ENCODE data around the gene RAB3IL1. TPM values are rescaled to one million over a fixed set of nuclear protein-coding genes. Genes with fewer than 3 reads are reported as not detected.

Gene RAB3IL1
- total RNA-seq, 4 donors from 2014 or later = 1.1 to 28.1 (median 5.7) TPM

GRCh38 chr11:61898247-61898582, 19.2 kb downstream of the RAB3IL1 start:
- H3K4me3 ChIP-seq = no peak overlapping the region
- no peaks in the 10 kb centered on the region for H3K27me3 ChIP-seq
- no peak for DNase-seq
- no peak for TF ChIP-seq POLR2A (IDR thresholded peaks at IDR 0.05)
- no peak for TF ChIP-seq CTCF (IDR thresholded peaks at IDR 0.05)
- peaks cover 0 to 4% (median 0%) of the 10 kb centered on the region in 3 donors for H3K36me3 ChIP-seq
- H3K27ac ChIP-seq = peak overlapping the region in 1 of 4 donors; percentile 51
- H3K9me3 ChIP-seq = no peaks in the 10 kb centered on the region
- peaks cover 0 to 6% (median 0%) of the 10 kb centered on the region in 4 donors for H3K4me1 ChIP-seq

GRCh38 chr11:61897387-61898246, 19.7 kb downstream of the RAB3IL1 start:
- H3K36me3 ChIP-seq = peaks cover 0 to 4% (median 0%) of the 10 kb centered on the region in 3 donors
- no peak overlapping the region for H3K27ac ChIP-seq
- TF ChIP-seq CTCF (IDR thresholded peaks at IDR 0.05) (peak; percentile 52 to 91 (median 82)), POLR2A (IDR thresholded peaks at IDR 0.05) (no peak)
- H3K9me3 ChIP-seq = no peaks in the 10 kb centered on the region
- peaks cover 0 to 6% (median 0%) of the 10 kb centered on the region in 4 donors for H3K4me1 ChIP-seq
- no peaks in the 10 kb centered on the region for H3K27me3 ChIP-seq
- peak; percentile 66 to 88 (median 83) for DNase-seq
- H3K4me3 ChIP-seq = no peak overlapping the region

GRCh38 chr11:61896665-61897386, 20.5 kb downstream of the RAB3IL1 start:
- DNase-seq = no peak
- H3K4me3 ChIP-seq = no peak overlapping the region
- no peak overlapping the region for H3K27ac ChIP-seq
- H3K36me3 ChIP-seq = peaks cover 0 to 4% (median 0%) of the 10 kb centered on the region in 3 donors
- H3K27me3 ChIP-seq = no peaks in the 10 kb centered on the region
- H3K4me1 ChIP-seq = peaks cover 0 to 11% (median 0%) of the 10 kb centered on the region in 4 donors
- TF ChIP-seq POLR2A (IDR thresholded peaks at IDR 0.05) (no peak), CTCF (IDR thresholded peaks at IDR 0.05) (no peak)
- H3K9me3 ChIP-seq = no peaks in the 10 kb centered on the region

- TF ChIP-seq POLR2A (IDR thresholded peaks at IDR 0.05) (no peak), CTCF (IDR thresholded peaks at IDR 0.05) (no peak)
- Histone ChIP-seq H3K27ac (no peak overlapping the region), H3K27me3 (no peaks in the 10 kb centered on the region), H3K4me1 (peaks cover 0 to 15% (median 4%) of the 10 kb centered on the region in 4 donors), H3K36me3 (peaks cover 0 to 4% (median 0%) of the 10 kb centered on the region in 3 donors), H3K9me3 (no peaks in the 10 kb centered on the region), H3K4me3 (no peak overlapping the region)
- DNase-seq = no peak
Measured at GRCh38 chr11:61895718-61896059, 21.7 kb downstream of the RAB3IL1 start.

- Histone ChIP-seq H3K27ac (no peak overlapping the region), H3K4me1 (peaks cover 4 to 20% (median 8%) of the 10 kb centered on the region in 4 donors), H3K9me3 (no peaks in the 10 kb centered on the region), H3K36me3 (peaks cover 0 to 4% (median 0%) of the 10 kb centered on the region in 3 donors), H3K27me3 (no peaks in the 10 kb centered on the region), H3K4me3 (no peak overlapping the region)
- DNase-seq = no peak
- TF ChIP-seq POLR2A (IDR thresholded peaks at IDR 0.05) = no peak
Measured at GRCh38 chr11:61895046-61895717, 22.2 kb downstream of the RAB3IL1 start.

Data from Peyer's patch (tissue), 4 donors.